Fibroblast of lung (primary cell): ENCODE measurements around the gene TSSK6. TPM values are rescaled to one million over a fixed set of nuclear protein-coding genes. Genes with fewer than 3 reads are reported as not detected.

ENCODE experiments used
- DNase-seq, 2 donors: peaks; one replicate each; pipeline versions ENCODE4 v3.0.0 to v3.0.0-alpha.2; 2010; ENCODE audit warnings: low read depth in 2 of 2
- H2AFZ ChIP-seq: 2 replicates; pipeline ENCODE4 v1.5.1; 2012; ENCODE audit warnings: low read length, control low read depth, inconsistent platforms
- H3K27ac ChIP-seq: 2 replicates; pipeline ENCODE4 v1.5.1; 2011; ENCODE audit warnings: low read length, control low read depth; ENCODE audit not compliant: insufficient read depth
- H3K27me3 ChIP-seq: 2 replicates; pipeline ENCODE4 v1.5.1; 2011; ENCODE audit warnings: mild to moderate bottlenecking, low read length; ENCODE audit not compliant: control insufficient read depth, insufficient read depth
- H3K36me3 ChIP-seq: 2 replicates; pipeline ENCODE4 v1.5.1; 2011; ENCODE audit warnings: low read length; ENCODE audit not compliant: control insufficient read depth, insufficient read depth
- H3K4me1 ChIP-seq: 2 replicates; pipeline ENCODE4 v1.5.1; 2011; ENCODE audit warnings: low read length; ENCODE audit not compliant: control insufficient read depth, insufficient read depth; ENCODE audit errors: extremely low read depth
- H3K4me2 ChIP-seq: 2 replicates; pipeline ENCODE4 v1.5.1; 2011; ENCODE audit warnings: low read length, control low read depth; ENCODE audit not compliant: insufficient read depth; ENCODE audit errors: extremely low read depth
- H3K4me3 ChIP-seq, 4 experiments: fragments of 200-600 bp in 1 of 4; sonication (generic) in 1 of 4; replicated peaks in 1 of 4; 2 replicates each; pipeline ENCODE4 v1.5.1; 2011 to 2016; ENCODE audit warnings: low read length in 4 of 4, low read depth in 3 of 4, mild to moderate bottlenecking in 3 of 4, control low read depth in 2 of 4, inconsistent platforms in 1 of 4, mixed read lengths in 1 of 4; ENCODE audit not compliant: insufficient read depth in 1 of 4; ENCODE audit errors: control extremely low read depth in 1 of 4
- H3K79me2 ChIP-seq: 2 replicates; pipeline ENCODE4 v1.5.1; 2012; ENCODE audit warnings: mild to moderate bottlenecking, low read length, inconsistent platforms; ENCODE audit not compliant: control insufficient read depth, insufficient read depth
- H3K9ac ChIP-seq: 2 replicates; pipeline ENCODE4 v1.5.1; 2011; ENCODE audit warnings: mild to moderate bottlenecking, low read length, control low read depth; ENCODE audit not compliant: insufficient read depth
- H3K9me3 ChIP-seq: 2 replicates; pipeline ENCODE4 v1.5.1; 2012; ENCODE audit warnings: low read depth, low read length; ENCODE audit not compliant: control insufficient read depth, insufficient read depth
- H4K20me1 ChIP-seq: 2 replicates; pipeline ENCODE4 v1.5.1; 2011; ENCODE audit warnings: low read length; ENCODE audit not compliant: control insufficient read depth, insufficient read depth; ENCODE audit errors: extremely low read depth
- CTCF ChIP-seq, 2 donors: IDR thresholded peaks in 1 of 2; conservative IDR thresholded peaks in 1 of 2; 1 replicate in 1 of 2; 2 replicates in 1 of 2; pipeline ENCODE4 v1.5.1; 2011 to 2012; ENCODE audit warnings: low read length in 2 of 2, control low read depth in 1 of 2, inconsistent platforms in 1 of 2, low read depth in 1 of 2, mild to moderate bottlenecking in 1 of 2
- EZH2 ChIP-seq: IDR thresholded peaks from 2 replicates; pipeline ENCODE4 v1.5.1; 2012; ENCODE audit warnings: low read length, control low read depth, mild to moderate bottlenecking; ENCODE audit errors: missing control alignments
- polyA plus RNA-seq, 2 donors: library from polyadenylated mRNA; depleted of rRNA in 1 of 2; stranded (reverse) in 1 of 2; unstranded in 1 of 2; fragments of >200 nt; gene quantifications; 2 replicates each; pipeline ENCODE4 v1.2.1, GENCODE V29; 2011 to 2012; ENCODE audit warnings: missing spikeins in 1 of 2
- total RNA-seq: library from RNA; depleted of rRNA; stranded (reverse); fragments of >200 nt; gene quantifications from 2 replicates; pipeline ENCODE4 v1.2.1, GENCODE V29; 2014

Gene TSSK6
- total and polyA plus RNA-seq, 2 donors (not counting 1 experiment from before 2014, with no cell fraction given) = 0.47 to 5.8 TPM

GRCh38 chr19:19538785-19539166 is 23.4 kb upstream of the TSSK6 start:
- Histone ChIP-seq H3K79me2 (no peaks in the 10 kb centered on the region), H3K4me3 (peak overlapping the region in 1 of 4 experiments; percentile 43), H3K9me3 (no peaks in the 10 kb centered on the region), H4K20me1 (no peaks in the 10 kb centered on the region), H3K4me1 (no peaks in the 10 kb centered on the region), H3K9ac (no peak overlapping the region), H3K4me2 (peak overlapping the region; percentile 48), H3K27me3 (peaks cover 3% of the 10 kb centered on the region), H2AFZ (no peak overlapping the region), H3K27ac (no peak overlapping the region), H3K36me3 (no peaks in the 10 kb centered on the region)
- DNase-seq = no peak
- TF ChIP-seq EZH2 (no peak), CTCF (conservative IDR thresholded peaks at IDR 0.05 in 1 of 2, IDR thresholded peaks at IDR 0.05 in 1 of 2; ENCODE audit: low read depth in 1 of 2, low read length in 2 of 2) (no peak)

GRCh38 chr19:19538061-19538784 is 22.9 kb upstream of the TSSK6 start, which contains the start of gene CILP2:
Gene CILP2 (plus strand): TSS chr19:19538265. CDS start chr19:19538350, 85 bp downstream.
- H3K27me3 ChIP-seq = peaks cover 3% of the 10 kb centered on the region
- H3K4me1 ChIP-seq = no peaks in the 10 kb centered on the region
- no peak for TF ChIP-seq CTCF (conservative IDR thresholded peaks at IDR 0.05 in 1 of 2, IDR thresholded peaks at IDR 0.05 in 1 of 2; ENCODE audit: low read depth in 1 of 2, low read length in 2 of 2)
- no peak for TF ChIP-seq EZH2
- DNase-seq = no peak
- no peak within 1 kb of the TSS for H3K27ac ChIP-seq
- no peak within 1 kb of the TSS for H3K9ac ChIP-seq
- H4K20me1 ChIP-seq = no peaks in the 10 kb centered on the region
- peak within 1 kb of the TSS in 3 of 4 experiments; percentile 18 to 43 (median 31) for H3K4me3 ChIP-seq
- no peaks in the 10 kb centered on the region for H3K36me3 ChIP-seq
- no peaks in the 10 kb centered on the region for H3K79me2 ChIP-seq
- peak within 1 kb of the TSS; percentile 48 for H3K4me2 ChIP-seq
- H3K9me3 ChIP-seq = no peaks in the 10 kb centered on the region
- H2AFZ ChIP-seq = no peak within 1 kb of the TSS

GRCh38 chr19:19537075-19538048 is 22.0 kb upstream of the TSSK6 start:
- Histone ChIP-seq H3K36me3 (no peaks in the 10 kb centered on the region), H4K20me1 (no peaks in the 10 kb centered on the region), H3K4me3 (no peak overlapping the region), H3K9me3 (no peaks in the 10 kb centered on the region), H3K4me1 (no peaks in the 10 kb centered on the region), H3K27ac (no peak overlapping the region), H2AFZ (no peak overlapping the region), H3K4me2 (peak overlapping the region; percentile 48), H3K27me3 (peaks cover 3% of the 10 kb centered on the region), H3K9ac (no peak overlapping the region), H3K79me2 (no peaks in the 10 kb centered on the region)
- TF ChIP-seq EZH2 (no peak), CTCF (conservative IDR thresholded peaks at IDR 0.05 in 1 of 2, IDR thresholded peaks at IDR 0.05 in 1 of 2; ENCODE audit: low read depth in 1 of 2, low read length in 2 of 2) (no peak)
- DNase-seq = peak in 1 of 2 donors; percentile 35
